Nasal cavity respiratory epithelium epithelial cell of viscerocranial mucosa (primary cell): ENCODE data around the gene DCLK3. TPM values are rescaled to one million over a fixed set of nuclear protein-coding genes. Genes with fewer than 3 reads are reported as not detected.

ENCODE experiments used
- total RNA-seq: library from RNA; depleted of rRNA; stranded (reverse); fragments of >200 nt; gene quantifications from 2 replicates; pipeline ENCODE4 v1.2.3, GENCODE V29; 2014

Gene DCLK3
- not detected in 2 replicates for total RNA-seq

GRCh38 chr3:36763850-36764703 lies at the start of gene DCLK3:
Gene DCLK3, minus strand, starts transcription at chr3:36764553. Its CDS starts 290 bp downstream, at chr3:36764263.

Other genes with a start within 250 kb of the DCLK3 start
- gene TRANK1, start 180.5 kb upstream of the DCLK3 start, total RNA-seq: 1.4 and 18.7 TPM in 2 replicates
- 5.1 and 8.4 TPM in 2 replicates for gene EPM2AIP1, start 228.6 kb upstream of the DCLK3 start, total RNA-seq
- 38.2 and 40.7 TPM in 2 replicates for gene MLH1, start 229.0 kb upstream of the DCLK3 start, total RNA-seq